GM19452 (cell line): ENCODE results near the gene TSPAN18.

Experiments used
- ATAC-seq: cut with Tn5 transposase; IDR thresholded peaks from one replicate; pipeline ENCODE4 v1.9.1; 2021; ENCODE audit not compliant: unreplicated experiment

Gene TSPAN18

GRCh38 chr11:44950625-44951476 is 224.1 kb downstream of the TSPAN18 start, which contains the start of gene TP53I11:
TP53I11 (minus strand) TSS chr11:44950883; CDS start chr11:44938335, 12,548 bp downstream.
- no peak for ATAC-seq

- ATAC-seq = no peak
These were observed 225.3 kb downstream of the TSPAN18 start for GRCh38 chr11:44952082-44952481.

- no peak for ATAC-seq
These were observed 225.9 kb downstream of the TSPAN18 start for GRCh38 chr11:44952500-44953260.

- no peak for ATAC-seq
These were observed 227.5 kb downstream of the TSPAN18 start for GRCh38 chr11:44954051-44954906.

GRCh38 chr11:44955015-44955738 is 228.4 kb downstream of the TSPAN18 start:
- no peak for ATAC-seq

GRCh38 chr11:44957040-44957515 is 230.3 kb downstream of the TSPAN18 start:
- ATAC-seq = no peak

- ATAC-seq = no peak
These were observed 231.2 kb downstream of the TSPAN18 start for GRCh38 chr11:44957776-44958564.

- ATAC-seq = no peak
These were observed 232.3 kb downstream of the TSPAN18 start for GRCh38 chr11:44959064-44959463.

GRCh38 chr11:44960200-44960845 is 233.6 kb downstream of the TSPAN18 start:
- ATAC-seq = no peak

- no peak for ATAC-seq
These were observed 235.7 kb downstream of the TSPAN18 start for GRCh38 chr11:44962464-44962863.

GRCh38 chr11:44963136-44963535 is 236.4 kb downstream of the TSPAN18 start:
- no peak for ATAC-seq

GRCh38 chr11:44963948-44964347 is 237.2 kb downstream of the TSPAN18 start:
- no peak for ATAC-seq

GRCh38 chr11:44964526-44965209 is 237.9 kb downstream of the TSPAN18 start:
- ATAC-seq = no peak

GRCh38 chr11:44966694-44967093 is 239.9 kb downstream of the TSPAN18 start:
- no peak for ATAC-seq

GRCh38 chr11:44967930-44968496 is 241.3 kb downstream of the TSPAN18 start:
- no peak for ATAC-seq

GRCh38 chr11:44968510-44968909 is 241.7 kb downstream of the TSPAN18 start:
- ATAC-seq = no peak

- ATAC-seq = no peak
These were observed 243.0 kb downstream of the TSPAN18 start for GRCh38 chr11:44969651-44970252.

- ATAC-seq = no peak
These were observed 243.5 kb downstream of the TSPAN18 start for GRCh38 chr11:44970293-44970692.
